ENCODE data around the gene KCNMA1. TPM values are rescaled to one million over a fixed set of nuclear protein-coding genes. Genes with fewer than 3 reads are reported as not detected.
A peak's percentile ranks its signal among the peaks of the same experiment; 100 is the strongest.

The KCNMA1 gene
- total RNA-seq, 1 donor from 2014 or later, result 94.3 TPM

DNA sequence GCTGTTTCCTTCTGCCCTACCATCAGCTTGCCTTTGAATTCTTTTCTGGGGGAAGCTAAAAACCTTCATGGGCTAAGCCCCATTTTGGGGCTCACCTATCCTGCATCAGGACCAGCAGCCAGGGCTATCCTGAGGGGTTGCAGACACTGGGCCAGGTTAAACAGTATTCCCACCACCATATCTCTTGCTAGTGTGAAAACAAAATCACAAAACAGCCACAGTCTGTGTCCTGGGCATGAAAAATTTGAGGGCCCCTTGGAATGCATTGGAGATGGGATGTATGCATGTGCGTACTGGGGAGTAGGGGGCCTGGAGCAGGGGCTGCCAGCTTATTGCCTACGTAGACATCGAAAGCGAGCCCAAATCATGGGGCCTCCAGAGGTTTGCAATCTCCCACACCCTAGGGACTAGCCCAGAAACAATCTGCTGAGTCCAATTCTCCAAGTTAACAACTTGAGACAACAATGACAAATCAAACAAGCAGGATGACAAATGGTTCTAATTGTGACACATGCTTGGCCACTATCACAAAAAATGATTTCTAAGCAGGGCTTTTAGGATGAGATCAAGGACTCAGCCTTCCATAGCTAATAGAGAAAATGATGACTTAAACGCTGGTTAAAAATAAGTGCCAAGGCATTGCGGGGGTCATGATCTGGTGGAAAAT lies 557.1 kb downstream of the KCNMA1 start:
- Histone ChIP-seq H3K27me3 (no peaks in the 10 kb centered on the region), H3K4me1 (no peaks in the 10 kb centered on the region), H3K27ac (no peak overlapping the region), H3K9me3 (no peaks in the 10 kb centered on the region), H3K36me3 (no peaks in the 10 kb centered on the region), H3K4me3 (no peak overlapping the region)
- TF ChIP-seq, protein P1, sequence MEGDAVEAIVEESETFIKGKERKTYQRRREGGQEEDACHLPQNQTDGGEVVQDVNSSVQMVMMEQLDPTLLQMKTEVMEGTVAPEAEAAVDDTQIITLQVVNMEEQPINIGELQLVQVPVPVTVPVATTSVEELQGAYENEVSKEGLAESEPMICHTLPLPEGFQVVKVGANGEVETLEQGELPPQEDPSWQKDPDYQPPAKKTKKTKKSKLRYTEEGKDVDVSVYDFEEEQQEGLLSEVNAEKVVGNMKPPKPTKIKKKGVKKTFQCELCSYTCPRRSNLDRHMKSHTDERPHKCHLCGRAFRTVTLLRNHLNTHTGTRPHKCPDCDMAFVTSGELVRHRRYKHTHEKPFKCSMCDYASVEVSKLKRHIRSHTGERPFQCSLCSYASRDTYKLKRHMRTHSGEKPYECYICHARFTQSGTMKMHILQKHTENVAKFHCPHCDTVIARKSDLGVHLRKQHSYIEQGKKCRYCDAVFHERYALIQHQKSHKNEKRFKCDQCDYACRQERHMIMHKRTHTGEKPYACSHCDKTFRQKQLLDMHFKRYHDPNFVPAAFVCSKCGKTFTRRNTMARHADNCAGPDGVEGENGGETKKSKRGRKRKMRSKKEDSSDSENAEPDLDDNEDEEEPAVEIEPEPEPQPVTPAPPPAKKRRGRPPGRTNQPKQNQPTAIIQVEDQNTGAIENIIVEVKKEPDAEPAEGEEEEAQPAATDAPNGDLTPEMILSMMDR (IDR thresholded peaks at IDR 0.05), result no peak
- TF ChIP-seq POLR2A (IDR thresholded peaks at IDR 0.05), result no peak
- TF ChIP-seq POLR2AphosphoS5 (IDR thresholded peaks at IDR 0.05; ENCODE audit: insufficient read depth in 1 of 2, low read depth in 1 of 2), result no peak
- intact Hi-C loops (cut with DNase I), result no loop called here
- peak in 1 of 2 donors; percentile 88 for DNase-seq (ENCODE audit: extremely low spot score in 2 of 2)

DNA sequence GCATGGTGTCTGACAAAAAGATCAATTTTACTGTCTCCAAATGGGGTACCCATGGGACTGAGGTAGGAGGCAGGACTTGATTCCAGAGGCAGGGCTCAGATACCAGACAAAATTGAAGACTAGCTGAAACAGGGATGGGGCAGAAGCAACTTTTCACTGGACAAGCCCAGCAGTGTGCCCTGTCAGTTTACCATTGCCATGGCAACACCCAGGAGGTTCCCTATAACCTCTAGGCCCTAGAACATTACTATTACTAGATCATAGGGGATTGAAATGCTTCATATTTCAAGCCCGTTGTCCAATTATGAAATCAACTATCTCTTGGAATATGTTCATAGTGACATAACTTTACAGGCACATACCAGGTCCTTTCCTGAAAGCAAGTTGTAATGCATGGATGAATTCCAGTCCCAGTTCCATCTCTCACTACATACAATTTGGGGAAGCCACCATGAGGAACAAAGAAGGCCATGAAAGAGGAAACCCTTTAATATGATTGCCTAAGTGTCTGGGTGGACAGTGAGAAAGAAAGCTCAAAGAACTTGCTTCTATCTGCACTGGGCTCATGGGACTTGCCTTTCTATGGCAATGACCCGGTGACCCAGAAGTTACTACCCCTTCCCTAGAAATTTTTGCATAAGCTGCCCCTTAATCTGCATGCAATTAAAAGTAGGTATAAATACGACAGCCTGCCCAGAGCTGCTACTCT lies 557.9 kb downstream of the KCNMA1 start:
- DNase-seq (ENCODE audit: extremely low spot score in 2 of 2), result no peak
- intact Hi-C loops (cut with DNase I), result no loop called here
- no peak overlapping the region for H3K27ac ChIP-seq

DNA sequence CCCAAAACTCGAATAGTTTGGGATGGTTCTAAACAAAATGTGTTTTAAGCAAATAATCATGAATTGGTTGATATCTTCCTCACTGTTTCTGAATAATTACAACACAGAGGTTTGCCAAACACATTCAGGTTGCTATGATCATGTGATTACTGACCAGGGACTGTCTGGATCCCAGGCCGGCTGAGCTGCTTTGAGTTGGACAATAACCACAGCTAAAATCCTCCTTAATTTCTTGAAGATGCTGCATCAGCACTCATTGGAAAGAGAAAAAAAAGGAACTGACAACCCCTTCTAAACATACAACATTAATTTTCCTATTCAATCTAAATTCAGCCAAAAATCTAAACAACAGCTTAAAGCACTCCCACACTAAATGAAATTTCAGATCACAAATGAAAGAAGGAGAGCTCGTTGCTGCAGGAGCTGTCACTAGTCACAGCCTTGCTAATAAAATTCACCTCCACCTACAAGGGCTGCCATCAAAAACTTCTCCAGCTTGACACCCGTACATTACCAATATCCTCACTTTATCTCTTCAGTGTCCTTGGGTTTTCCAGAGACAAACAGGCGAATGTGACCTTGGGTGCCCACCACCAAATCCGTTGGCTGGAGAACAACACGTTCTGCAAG lies 560.2 kb downstream of the KCNMA1 start:
- DNase-seq (ENCODE audit: extremely low spot score in 2 of 2), result no peak
- Histone ChIP-seq H3K27me3 (no peaks in the 10 kb centered on the region), H3K4me1 (peaks cover 7% of the 10 kb centered on the region), H3K36me3 (no peaks in the 10 kb centered on the region), H3K4me3 (no peak overlapping the region), H3K9me3 (no peaks in the 10 kb centered on the region), H3K27ac (no peak overlapping the region)
- intact Hi-C loops (cut with DNase I), result no loop called here
- TF ChIP-seq, protein P1 (IDR thresholded peaks at IDR 0.05), result no peak
- TF ChIP-seq POLR2A (IDR thresholded peaks at IDR 0.05), result no peak
- no peak for TF ChIP-seq POLR2AphosphoS5 (IDR thresholded peaks at IDR 0.05; ENCODE audit: insufficient read depth in 1 of 2, low read depth in 1 of 2)

More for the DNA sequence above, 557.9 kb downstream of the KCNMA1 start:
- TF ChIP-seq POLR2A (IDR thresholded peaks at IDR 0.05) (no peak), POLR2AphosphoS5 (IDR thresholded peaks at IDR 0.05; ENCODE audit: insufficient read depth in 1 of 2, low read depth in 1 of 2) (no peak)
- TF ChIP-seq, protein P1 (IDR thresholded peaks at IDR 0.05), result no peak
- H3K4me1 ChIP-seq, result no peaks in the 10 kb centered on the region
- no peak overlapping the region for H3K4me3 ChIP-seq
- H3K27me3 ChIP-seq, result no peaks in the 10 kb centered on the region
- no peaks in the 10 kb centered on the region for H3K9me3 ChIP-seq
- H3K36me3 ChIP-seq, result no peaks in the 10 kb centered on the region

DNA sequence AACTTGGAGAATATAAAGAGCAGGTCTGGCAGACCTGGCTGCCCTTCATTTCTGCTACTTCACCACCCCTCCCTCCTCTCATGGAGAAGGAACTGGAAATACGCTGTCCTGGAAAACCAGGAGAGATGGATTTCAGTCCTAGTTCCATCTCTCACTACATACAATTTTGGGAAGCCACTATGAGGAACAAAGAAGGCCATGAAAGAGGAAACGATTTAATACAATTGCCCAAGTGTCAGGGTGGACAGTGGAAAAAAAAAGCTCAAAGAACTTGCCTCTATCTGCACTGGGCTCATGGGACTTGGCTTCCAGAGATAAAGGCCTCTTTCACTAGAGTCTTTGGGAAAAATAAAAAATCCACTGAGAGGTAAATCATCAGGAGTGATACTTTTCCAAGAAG lies 561.7 kb downstream of the KCNMA1 start:
- Histone ChIP-seq H3K9me3 (no peaks in the 10 kb centered on the region), H3K36me3 (no peaks in the 10 kb centered on the region), H3K4me1 (peaks cover 7% of the 10 kb centered on the region), H3K27ac (no peak overlapping the region), H3K4me3 (no peak overlapping the region), H3K27me3 (no peaks in the 10 kb centered on the region)
- TF ChIP-seq POLR2AphosphoS5 (IDR thresholded peaks at IDR 0.05; ENCODE audit: insufficient read depth in 1 of 2, low read depth in 1 of 2), result no peak
- TF ChIP-seq, protein P1 (IDR thresholded peaks at IDR 0.05), result no peak
- no peak for TF ChIP-seq POLR2A (IDR thresholded peaks at IDR 0.05)
- intact Hi-C loops (cut with DNase I), result no loop called here
- DNase-seq (ENCODE audit: extremely low spot score in 2 of 2), result no peak

Data from vagina (tissue), 2 donors.